Endothelial cell (in vitro differentiated cells): ENCODE results near the gene MGAT4A. TPM values are rescaled to one million over a fixed set of nuclear protein-coding genes. Genes with fewer than 3 reads are reported as not detected.
"Not testable (repeated sequence)": the region's sequence is repeated elsewhere in the genome, so short reads cannot be mapped to it uniquely, and the experiment has no call there.

ENCODE experiments used
- DNase-seq: peaks from one replicate; pipeline ENCODE4 v3.0.0; 2021; ENCODE audit warnings: low spot score
- H3K27ac Mint-ChIP-seq: one replicate; pipeline ENCODE4 v1.8.0; 2021; ENCODE audit warnings: mixed read lengths, inconsistent platforms; ENCODE audit not compliant: unreplicated experiment
- H3K27me3 Mint-ChIP-seq: one replicate; pipeline ENCODE4 v1.8.0; 2021; ENCODE audit warnings: mild to moderate bottlenecking, moderate library complexity, mixed read lengths, inconsistent platforms; ENCODE audit not compliant: unreplicated experiment
- H3K36me3 Mint-ChIP-seq: one replicate; pipeline ENCODE4 v1.8.0; 2021; ENCODE audit warnings: mild to moderate bottlenecking, low read depth, mixed read lengths, inconsistent platforms; ENCODE audit not compliant: unreplicated experiment
- H3K4me1 Mint-ChIP-seq: one replicate; pipeline ENCODE4 v1.8.0; 2021; ENCODE audit warnings: mild to moderate bottlenecking, mixed read lengths, inconsistent platforms; ENCODE audit not compliant: unreplicated experiment
- H3K4me3 Mint-ChIP-seq: one replicate; pipeline ENCODE4 v1.8.0; 2021; ENCODE audit warnings: mild to moderate bottlenecking, mixed read lengths, inconsistent platforms; ENCODE audit not compliant: unreplicated experiment
- H3K9me3 Mint-ChIP-seq: one replicate; pipeline ENCODE4 v1.8.0; 2021; ENCODE audit warnings: mixed read lengths, inconsistent platforms; ENCODE audit not compliant: unreplicated experiment
- CTCF ChIP-seq: fragments of 200-600 bp; sonication (generic); IDR thresholded peaks from one replicate; pipeline ENCODE4 v1.5.0; 2021; ENCODE audit warnings: antibody characterized with exemption; ENCODE audit not compliant: unreplicated experiment
- total RNA-seq: library from RNA; stranded (reverse); fragmentation: NEBNext Ultra II Directional; extraction: Animal tissue kit (Norgen Biotek cat#: 25700); gene quantifications from one replicate; pipeline ENCODE4 v1.2.1, GENCODE V29; 2021; ENCODE audit not compliant: unreplicated experiment

MGAT4A gene
- total RNA-seq, 1 donor from 2014 or later, result 7.3 TPM

- H3K4me3 Mint-ChIP-seq, result no peak overlapping the region
- H3K36me3 Mint-ChIP-seq, result no peaks in the 10 kb centered on the region
- H3K27ac Mint-ChIP-seq, result no peak overlapping the region
- TF ChIP-seq CTCF, result no peak
- H3K27me3 Mint-ChIP-seq, result no peaks in the 10 kb centered on the region
- no peaks in the 10 kb centered on the region for H3K4me1 Mint-ChIP-seq
- no peak for DNase-seq
- H3K9me3 Mint-ChIP-seq, result peaks cover 8% of the 10 kb centered on the region
These were observed 66.6 kb downstream of the MGAT4A start for GRCh38 chr2:98664323-98664722.

GRCh38 chr2:98663511-98664090, 67.3 kb downstream of the MGAT4A start:
- H3K36me3 Mint-ChIP-seq, result no peaks in the 10 kb centered on the region
- peaks cover 8% of the 10 kb centered on the region for H3K9me3 Mint-ChIP-seq
- no peak overlapping the region for H3K27ac Mint-ChIP-seq
- no peaks in the 10 kb centered on the region for H3K27me3 Mint-ChIP-seq
- no peak for TF ChIP-seq CTCF
- no peak for DNase-seq
- no peak overlapping the region for H3K4me3 Mint-ChIP-seq
- no peaks in the 10 kb centered on the region for H3K4me1 Mint-ChIP-seq

- not testable (repeated sequence) for H3K27ac Mint-ChIP-seq
These were observed 71.5 kb downstream of the MGAT4A start for GRCh38 chr2:98659491-98659840.

GRCh38 chr2:98658816-98659490, 72.0 kb downstream of the MGAT4A start:
- Mint-ChIP-seq H3K36me3 (no peaks in the 10 kb centered on the region), H3K27me3 (no peaks in the 10 kb centered on the region), H3K4me1 (no peaks in the 10 kb centered on the region), H3K9me3 (peaks cover 8% of the 10 kb centered on the region), H3K27ac (no peak overlapping the region), H3K4me3 (no peak overlapping the region)
- no peak for DNase-seq
- TF ChIP-seq CTCF, result no peak

More at GRCh38 chr2:98659491-98659840, 71.5 kb downstream of the MGAT4A start:
- not testable (repeated sequence) for H3K36me3 Mint-ChIP-seq, DNase-seq, H3K4me3 Mint-ChIP-seq, H3K9me3 Mint-ChIP-seq, H3K27me3 Mint-ChIP-seq, H3K4me1 Mint-ChIP-seq

GRCh38 chr2:98656800-98657199, 74.1 kb downstream of the MGAT4A start:
- Mint-ChIP-seq H3K4me3 (no peak overlapping the region), H3K27ac (no peak overlapping the region), H3K9me3 (peaks cover 8% of the 10 kb centered on the region), H3K4me1 (no peaks in the 10 kb centered on the region), H3K36me3 (no peaks in the 10 kb centered on the region), H3K27me3 (peaks cover 2% of the 10 kb centered on the region)
- no peak for DNase-seq
- no peak for TF ChIP-seq CTCF
